Transverse colon (tissue), 4 donors: Measurements from ENCODE around the gene NPIPA1. TPM values are rescaled to one million over a fixed set of nuclear protein-coding genes. Genes with fewer than 3 reads are reported as not detected.
"Not testable (repeated sequence)": the region's sequence is repeated elsewhere in the genome, so short reads cannot be mapped to it uniquely, and the experiment has no call there.

Experiments
- DNase-seq: peaks from one replicate; pipeline ENCODE4 v3.0.0-alpha.2; 2019
- H3K27ac ChIP-seq, 4 donors: fragments of 200-600 bp; sonication (generic); 2 replicates each; pipeline ENCODE4 v1.5.1; 2016 to 2018; ENCODE audit warnings: inconsistent platforms in 4 of 4
- H3K27me3 ChIP-seq: fragments of 200-600 bp; sonication (generic); 2 replicates; pipeline ENCODE4 v1.5.1; 2017; ENCODE audit warnings: inconsistent platforms
- H3K36me3 ChIP-seq, 4 donors: fragments of 200-600 bp; sonication (generic); 2 replicates each; pipeline ENCODE4 v1.5.1; 2017 to 2019; ENCODE audit warnings: inconsistent platforms in 4 of 4
- H3K4me1 ChIP-seq, 4 donors: fragments of 200-600 bp; sonication (generic); 2 replicates each; pipeline ENCODE4 v1.5.1; 2017 to 2020; ENCODE audit warnings: inconsistent platforms in 4 of 4
- H3K4me3 ChIP-seq, 4 donors: fragments of 200-600 bp; sonication (generic); 1 replicate in 1 of 4; 2 replicates in 3 of 4; pipeline versions ENCODE4 v1.5.1 to v1.6.1; 2017 to 2019; ENCODE audit warnings: inconsistent platforms in 4 of 4
- H3K9me3 ChIP-seq, 2 donors: fragments of 200-600 bp; sonication (generic); 2 replicates each; pipeline ENCODE4 v1.5.1; 2017 to 2019; ENCODE audit warnings: inconsistent platforms in 2 of 2
- EP300 ChIP-seq: sonication (generic); formaldehyde crosslinking; IDR thresholded peaks from one replicate; pipeline ENCODE4 v1.6.1; 2017; ENCODE audit warnings: antibody characterized with exemption, low read depth
- POLR2A ChIP-seq: fragments of 450-650 bp; IDR thresholded peaks from one replicate; pipeline ENCODE4 v1.6.1; 2016; ENCODE audit warnings: antibody characterized with exemption, mild to moderate bottlenecking, moderate library complexity
- POLR2AphosphoS5 ChIP-seq, 3 donors: sonication (generic); formaldehyde crosslinking; IDR thresholded peaks; one replicate each; pipeline ENCODE4 v1.6.1; 2016; ENCODE audit warnings: antibody characterized with exemption in 3 of 3
- WGBS, 2 donors: methylation state at CpG; one replicate each; pipeline ENCODE4 v1.1.5; 2018; ENCODE audit warnings: low coverage in 1 of 2; 5-methylcytosine and 5-hydroxymethylcytosine counted together
- in situ Hi-C, 4 donors: fragments of 200-750 bp; cut with MboI; loops; one replicate each; pipeline versions ENCODE4 v1.15.0 to v1.15.1; 2017; ENCODE audit warnings: low sequenced_read_pairs in 3 of 4, low pct_ligation_motif_present in 1 of 4, low pct_unique_long_range_greater_than_20kb in 1 of 4
- intact Hi-C: fragments of 100-400 bp; cut with DNase I; formaldehyde crosslinking; loops from one replicate; pipeline ENCODE4 v1.15.1; 2023; ENCODE audit warnings: low total_unique reads
- total RNA-seq, 4 donors: library from RNA; depleted of rRNA; stranded (reverse); fragments of >200 nt; gene quantifications; one replicate each; pipeline ENCODE4 v1.1.0, GENCODE V29; 2016
- TF ChIP-seq, protein P1 (sequence below), 5 experiments: fragments of 200-600 bp in 3 of 5; fragments of 450-650 bp in 2 of 5; sonication (generic) in 3 of 5; IDR thresholded peaks; 1 replicate in 2 of 5; 2 replicates in 3 of 5; pipeline ENCODE4 v1.5.1; 2016 to 2017; ENCODE audit warnings: antibody characterized with exemption in 5 of 5, inconsistent platforms in 3 of 5, mild to moderate bottlenecking in 2 of 5, moderate library complexity in 1 of 5

The NPIPA1 gene
- total RNA-seq, 4 donors from 2014 or later, result 47.8 to 115 (median 73.7) TPM

- DNase-seq, H3K4me3 ChIP-seq, H3K4me1 ChIP-seq, H3K36me3 ChIP-seq, in situ Hi-C loops, H3K9me3 ChIP-seq, intact Hi-C loops, H3K27ac ChIP-seq, H3K27me3 ChIP-seq: not testable (repeated sequence)
- no CpG with 5 or more reads among the region's 26 CpGs for WGBS, 2 donors
Observed at GRCh38 chr16:14929176-14929575, 8.1 kb upstream of the NPIPA1 start.

DNA sequence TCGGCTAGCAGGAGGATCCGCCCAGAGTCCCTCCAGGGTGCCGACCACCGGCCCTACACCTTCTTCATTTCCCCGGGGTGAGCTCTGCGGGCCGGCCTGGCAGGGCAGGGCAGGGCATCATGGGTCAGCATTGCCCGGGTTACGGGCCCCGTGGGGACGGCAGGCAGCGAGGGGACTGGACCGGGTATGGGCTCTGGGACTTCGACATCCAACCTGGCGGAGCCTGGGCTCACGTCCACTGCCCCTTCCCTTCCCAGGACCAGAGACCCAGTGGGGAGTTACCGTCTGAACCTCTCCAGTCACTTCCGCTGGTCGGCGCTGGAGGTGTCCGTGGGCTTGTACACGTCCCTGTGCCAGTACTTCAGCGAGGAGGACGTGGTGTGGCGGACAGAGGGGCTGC is 7.0 kb upstream of the NPIPA1 start:
- in situ Hi-C loops, H3K27ac ChIP-seq, H3K4me1 ChIP-seq, H3K27me3 ChIP-seq, DNase-seq, H3K4me3 ChIP-seq, H3K36me3 ChIP-seq, intact Hi-C loops, H3K9me3 ChIP-seq: not testable (repeated sequence)
- WGBS, 2 donors, result no CpG with 5 or more reads among the region's 25 CpGs

- H3K27me3 ChIP-seq, H3K4me1 ChIP-seq, in situ Hi-C loops, H3K36me3 ChIP-seq, H3K4me3 ChIP-seq, DNase-seq, intact Hi-C loops, H3K9me3 ChIP-seq, H3K27ac ChIP-seq: not testable (repeated sequence)
- WGBS, 2 donors, result no CpG with 5 or more reads among the region's 19 CpGs
Observed at GRCh38 chr16:14930971-14931370, 6.3 kb upstream of the NPIPA1 start.

DNA sequence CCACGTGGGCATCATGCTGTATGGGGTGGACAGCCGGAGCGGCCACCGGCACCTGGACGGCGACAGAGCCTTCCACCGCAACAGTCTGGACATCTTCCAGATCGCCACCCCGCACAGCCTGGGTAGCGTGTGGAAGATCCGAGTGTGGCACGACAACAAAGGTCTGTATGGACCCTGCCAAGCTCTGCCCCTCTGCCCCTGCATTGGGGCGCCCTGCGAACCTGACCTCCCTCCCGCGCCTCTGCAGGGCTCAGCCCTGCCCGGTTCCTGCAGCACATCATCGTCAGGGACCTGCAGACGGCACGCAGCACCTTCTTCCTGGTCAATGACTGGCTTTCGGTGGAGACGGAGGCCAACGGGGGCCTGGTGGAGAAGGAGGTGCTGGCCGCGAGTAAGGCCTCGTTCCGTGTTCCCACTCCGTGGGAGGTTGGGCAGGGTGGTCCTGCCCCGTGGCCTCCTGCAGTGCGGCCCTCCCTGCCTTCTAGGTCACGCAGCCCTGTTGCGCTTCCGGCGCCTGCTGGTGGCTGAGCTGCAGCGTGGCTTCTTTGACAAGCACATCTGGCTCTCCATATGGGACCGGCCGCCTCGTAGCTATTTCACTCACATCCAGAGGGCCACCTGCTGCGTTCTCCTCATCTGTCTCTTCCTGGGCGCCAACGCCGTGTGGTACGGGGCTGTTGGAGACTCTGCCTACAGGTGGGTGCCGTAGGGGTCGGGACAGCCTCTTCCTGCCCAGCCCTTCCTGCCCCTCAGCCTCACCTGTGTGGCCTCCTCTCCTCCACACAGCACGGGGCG is 4.5 kb upstream of the NPIPA1 start:
- H3K4me3 ChIP-seq, H3K27ac ChIP-seq, H3K36me3 ChIP-seq, H3K9me3 ChIP-seq, intact Hi-C loops, in situ Hi-C loops, H3K27me3 ChIP-seq, H3K4me1 ChIP-seq, DNase-seq: not testable (repeated sequence)
- WGBS, 2 donors, result 93% methylated on average over 3 of the region's 47 CpGs; no CpG with 5 or more reads in 1 of the 2 donors

DNA sequence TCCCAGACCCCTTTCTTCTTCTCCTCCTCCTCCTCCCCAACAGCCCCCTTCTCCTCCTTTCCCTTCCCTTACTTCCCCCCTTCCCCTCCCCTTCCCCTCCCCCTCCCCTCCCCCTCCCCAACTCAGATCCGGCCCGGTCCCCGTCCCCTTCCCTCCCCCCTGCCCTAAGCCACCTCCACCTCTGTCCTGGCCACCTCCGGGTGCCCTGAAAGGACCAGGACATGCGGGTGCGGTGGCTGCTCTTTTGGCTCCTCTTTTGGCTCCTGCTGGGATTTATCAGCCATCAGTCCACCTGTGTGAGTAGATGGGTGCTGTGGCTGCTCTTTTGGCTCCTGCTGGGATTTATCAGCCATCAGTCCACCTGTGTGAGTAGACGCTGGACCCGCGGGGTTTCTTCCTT is 751 bp downstream of the NPIPA1 start:
- H3K4me1 ChIP-seq, H3K4me3 ChIP-seq, H3K9me3 ChIP-seq, H3K27ac ChIP-seq, H3K27me3 ChIP-seq, in situ Hi-C loops, intact Hi-C loops, H3K36me3 ChIP-seq, DNase-seq: not testable (repeated sequence)
- no CpG with 5 or more reads among the region's 9 CpGs for WGBS, 2 donors

DNA sequence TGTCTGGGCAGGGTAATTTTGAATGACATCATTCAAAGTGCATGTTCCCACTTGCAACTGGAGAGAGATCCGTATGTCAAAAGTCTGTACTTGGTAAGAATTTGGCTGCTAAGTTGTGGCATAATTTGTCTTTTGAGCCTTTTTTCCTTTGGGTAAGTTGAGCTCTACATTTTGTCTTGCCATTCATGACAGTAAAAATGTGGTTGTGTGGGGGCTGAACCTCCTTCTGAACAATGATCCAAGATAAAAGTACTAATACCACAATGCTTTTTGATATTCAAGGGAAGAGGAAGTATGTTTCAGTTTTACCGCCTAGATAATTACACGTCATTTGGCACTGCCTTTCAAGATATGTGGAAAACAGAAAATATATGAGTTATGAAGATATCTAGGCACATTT is 5.4 kb downstream of the NPIPA1 start:
- 43 to 52% methylated on average over 3 of the region's 3 CpGs for WGBS, 2 donors

GRCh38 chr16:14955546-14956231 is 18.4 kb downstream of the NPIPA1 start:
- no peak for TF ChIP-seq POLR2A
- TF ChIP-seq POLR2AphosphoS5 (IDR thresholded peaks at IDR 0.05), result no peak
- no peak for TF ChIP-seq EP300
- TF ChIP-seq, protein P1, sequence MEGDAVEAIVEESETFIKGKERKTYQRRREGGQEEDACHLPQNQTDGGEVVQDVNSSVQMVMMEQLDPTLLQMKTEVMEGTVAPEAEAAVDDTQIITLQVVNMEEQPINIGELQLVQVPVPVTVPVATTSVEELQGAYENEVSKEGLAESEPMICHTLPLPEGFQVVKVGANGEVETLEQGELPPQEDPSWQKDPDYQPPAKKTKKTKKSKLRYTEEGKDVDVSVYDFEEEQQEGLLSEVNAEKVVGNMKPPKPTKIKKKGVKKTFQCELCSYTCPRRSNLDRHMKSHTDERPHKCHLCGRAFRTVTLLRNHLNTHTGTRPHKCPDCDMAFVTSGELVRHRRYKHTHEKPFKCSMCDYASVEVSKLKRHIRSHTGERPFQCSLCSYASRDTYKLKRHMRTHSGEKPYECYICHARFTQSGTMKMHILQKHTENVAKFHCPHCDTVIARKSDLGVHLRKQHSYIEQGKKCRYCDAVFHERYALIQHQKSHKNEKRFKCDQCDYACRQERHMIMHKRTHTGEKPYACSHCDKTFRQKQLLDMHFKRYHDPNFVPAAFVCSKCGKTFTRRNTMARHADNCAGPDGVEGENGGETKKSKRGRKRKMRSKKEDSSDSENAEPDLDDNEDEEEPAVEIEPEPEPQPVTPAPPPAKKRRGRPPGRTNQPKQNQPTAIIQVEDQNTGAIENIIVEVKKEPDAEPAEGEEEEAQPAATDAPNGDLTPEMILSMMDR (IDR thresholded peaks at IDR 0.05), result no peak
- Histone ChIP-seq H3K9me3 (no peaks in the 10 kb centered on the region), H3K27me3 (no peaks in the 10 kb centered on the region), H3K4me1 (peaks cover 0 to 16% (median 6%) of the 10 kb centered on the region in 4 donors), H3K4me3 (no peak overlapping the region), H3K27ac (no peak overlapping the region), H3K36me3 (no peaks in the 10 kb centered on the region)
- intact Hi-C loops (no loop called here), in situ Hi-C loops (no loop called here)
- WGBS, 2 donors, result 95% methylated on average over 14 to 16 of the region's 16 CpGs
- no peak for DNase-seq

More for the DNA sequence above, 5.4 kb downstream of the NPIPA1 start:
- H3K27me3 ChIP-seq, H3K36me3 ChIP-seq, intact Hi-C loops, in situ Hi-C loops, H3K4me1 ChIP-seq, DNase-seq, H3K4me3 ChIP-seq, H3K27ac ChIP-seq, H3K9me3 ChIP-seq: not testable (repeated sequence)
